Parathyroid adenoma (tissue), 2 donors: ENCODE results near the gene PAK4.

ENCODE experiments used
- H2AFZ ChIP-seq: fragments of 300-600 bp; sonication (generic); one replicate; pipeline ENCODE4 v1.7.0; 2017; ENCODE audit warnings: antibody characterized with exemption, mild to moderate bottlenecking
- H3K27ac ChIP-seq: fragments of 300-600 bp; sonication (generic); one replicate; pipeline ENCODE4 v1.7.0; 2017
- H3K27me3 ChIP-seq: fragments of 300-600 bp; sonication (generic); one replicate; pipeline ENCODE4 v1.7.0; 2017; ENCODE audit warnings: low read length; ENCODE audit not compliant: control insufficient read depth, insufficient read depth
- H3K36me3 ChIP-seq: fragments of 300-600 bp; sonication (generic); one replicate; pipeline ENCODE4 v1.7.0; 2017; ENCODE audit warnings: low read length; ENCODE audit not compliant: control insufficient read depth, insufficient read depth
- H3K4me1 ChIP-seq: fragments of 300-600 bp; sonication (generic); one replicate; pipeline ENCODE4 v1.7.0; 2017; ENCODE audit warnings: control low read depth
- H3K4me2 ChIP-seq: fragments of 300-600 bp; sonication (generic); one replicate; pipeline ENCODE4 v1.7.0; 2017; ENCODE audit warnings: low read length
- H3K4me3 ChIP-seq: fragments of 300-600 bp; sonication (generic); one replicate; pipeline ENCODE4 v1.7.0; 2017; ENCODE audit warnings: low read depth, low read length
- H3K79me2 ChIP-seq: fragments of 300-600 bp; sonication (generic); one replicate; pipeline ENCODE4 v1.7.0; 2017; ENCODE audit warnings: control low read depth
- H3K9ac ChIP-seq: fragments of 300-600 bp; sonication (generic); one replicate; pipeline ENCODE4 v1.7.0; 2017; ENCODE audit warnings: mild to moderate bottlenecking
- H3K9me3 ChIP-seq: fragments of 300-600 bp; sonication (generic); one replicate; pipeline ENCODE4 v1.7.0; 2017; ENCODE audit warnings: low read length; ENCODE audit not compliant: control insufficient read depth
- TF ChIP-seq, protein P1 (sequence below): fragments of 300-600 bp; sonication (generic); IDR thresholded peaks from one replicate; pipeline ENCODE4 v1.7.0; 2017; ENCODE audit warnings: antibody characterized with exemption, mild to moderate bottlenecking
- donor health status: primary hyperparathyroidism.

Gene PAK4

DNA sequence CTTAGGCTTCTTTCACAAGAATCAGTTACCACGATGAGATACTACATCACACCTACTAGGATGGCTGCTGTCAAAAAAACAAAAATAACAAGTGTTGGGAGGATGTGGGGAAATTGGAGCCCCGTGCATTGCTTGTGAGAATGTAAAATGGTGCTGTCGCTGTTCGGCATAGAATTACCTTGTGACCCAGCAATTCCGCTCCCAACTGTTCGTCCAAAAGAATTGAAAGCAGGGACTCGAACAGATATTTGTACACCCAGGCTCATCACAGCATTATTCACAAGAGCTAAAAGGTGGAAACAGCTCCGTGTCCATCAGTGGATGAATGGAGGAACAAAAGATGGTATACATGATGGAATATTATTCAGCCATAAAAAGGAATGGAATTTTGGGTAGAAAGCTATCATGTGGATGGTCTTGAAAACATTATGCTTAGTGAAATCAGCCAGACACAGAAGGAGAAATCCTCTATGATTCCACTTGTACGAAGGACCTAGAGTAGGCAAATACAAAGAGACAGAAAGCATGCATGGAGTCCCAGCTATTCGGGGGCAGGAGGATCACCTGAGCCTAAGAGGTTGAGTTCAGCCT lies 23.4 kb downstream of the PAK4 start:
- TF ChIP-seq, protein P1, sequence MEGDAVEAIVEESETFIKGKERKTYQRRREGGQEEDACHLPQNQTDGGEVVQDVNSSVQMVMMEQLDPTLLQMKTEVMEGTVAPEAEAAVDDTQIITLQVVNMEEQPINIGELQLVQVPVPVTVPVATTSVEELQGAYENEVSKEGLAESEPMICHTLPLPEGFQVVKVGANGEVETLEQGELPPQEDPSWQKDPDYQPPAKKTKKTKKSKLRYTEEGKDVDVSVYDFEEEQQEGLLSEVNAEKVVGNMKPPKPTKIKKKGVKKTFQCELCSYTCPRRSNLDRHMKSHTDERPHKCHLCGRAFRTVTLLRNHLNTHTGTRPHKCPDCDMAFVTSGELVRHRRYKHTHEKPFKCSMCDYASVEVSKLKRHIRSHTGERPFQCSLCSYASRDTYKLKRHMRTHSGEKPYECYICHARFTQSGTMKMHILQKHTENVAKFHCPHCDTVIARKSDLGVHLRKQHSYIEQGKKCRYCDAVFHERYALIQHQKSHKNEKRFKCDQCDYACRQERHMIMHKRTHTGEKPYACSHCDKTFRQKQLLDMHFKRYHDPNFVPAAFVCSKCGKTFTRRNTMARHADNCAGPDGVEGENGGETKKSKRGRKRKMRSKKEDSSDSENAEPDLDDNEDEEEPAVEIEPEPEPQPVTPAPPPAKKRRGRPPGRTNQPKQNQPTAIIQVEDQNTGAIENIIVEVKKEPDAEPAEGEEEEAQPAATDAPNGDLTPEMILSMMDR, result no peak
- Histone ChIP-seq H3K9me3 (no peaks in the 10 kb centered on the region), H3K79me2 (peaks cover 53% of the 10 kb centered on the region), H3K4me1 (peaks cover 45% of the 10 kb centered on the region), H3K27me3 (no peaks in the 10 kb centered on the region), H2AFZ (no peak overlapping the region), H3K27ac (no peak overlapping the region), H3K36me3 (no peaks in the 10 kb centered on the region), H3K4me3 (no peak overlapping the region), H3K9ac (no peak overlapping the region), H3K4me2 (no peak overlapping the region)

DNA sequence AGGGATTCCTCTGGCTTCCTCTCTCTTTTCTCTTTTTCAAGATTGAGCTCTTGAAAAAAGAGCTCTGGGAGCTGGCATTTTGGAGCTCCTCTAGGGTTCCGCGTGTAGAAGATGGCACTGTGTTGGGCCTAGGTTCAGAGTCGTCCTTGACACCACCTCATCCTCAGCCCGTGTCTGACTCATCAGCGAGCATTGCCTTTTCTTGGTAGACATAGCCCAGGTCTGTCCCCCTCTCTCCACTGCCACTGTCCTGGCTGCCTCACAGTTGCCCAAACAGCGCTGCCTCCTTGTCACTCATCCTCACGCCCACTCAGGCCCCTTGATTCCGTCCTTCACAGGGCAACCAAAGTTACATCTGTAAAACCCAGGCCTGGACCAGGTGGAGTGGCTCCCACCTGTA lies 24.6 kb downstream of the PAK4 start:
- Histone ChIP-seq H3K79me2 (peaks cover 57% of the 10 kb centered on the region), H3K9ac (no peak overlapping the region), H3K4me2 (no peak overlapping the region), H3K36me3 (no peaks in the 10 kb centered on the region), H3K4me3 (no peak overlapping the region), H3K4me1 (peaks cover 45% of the 10 kb centered on the region), H3K9me3 (no peaks in the 10 kb centered on the region), H2AFZ (no peak overlapping the region), H3K27ac (no peak overlapping the region), H3K27me3 (no peaks in the 10 kb centered on the region)
- TF ChIP-seq, protein P1, result no peak

DNA sequence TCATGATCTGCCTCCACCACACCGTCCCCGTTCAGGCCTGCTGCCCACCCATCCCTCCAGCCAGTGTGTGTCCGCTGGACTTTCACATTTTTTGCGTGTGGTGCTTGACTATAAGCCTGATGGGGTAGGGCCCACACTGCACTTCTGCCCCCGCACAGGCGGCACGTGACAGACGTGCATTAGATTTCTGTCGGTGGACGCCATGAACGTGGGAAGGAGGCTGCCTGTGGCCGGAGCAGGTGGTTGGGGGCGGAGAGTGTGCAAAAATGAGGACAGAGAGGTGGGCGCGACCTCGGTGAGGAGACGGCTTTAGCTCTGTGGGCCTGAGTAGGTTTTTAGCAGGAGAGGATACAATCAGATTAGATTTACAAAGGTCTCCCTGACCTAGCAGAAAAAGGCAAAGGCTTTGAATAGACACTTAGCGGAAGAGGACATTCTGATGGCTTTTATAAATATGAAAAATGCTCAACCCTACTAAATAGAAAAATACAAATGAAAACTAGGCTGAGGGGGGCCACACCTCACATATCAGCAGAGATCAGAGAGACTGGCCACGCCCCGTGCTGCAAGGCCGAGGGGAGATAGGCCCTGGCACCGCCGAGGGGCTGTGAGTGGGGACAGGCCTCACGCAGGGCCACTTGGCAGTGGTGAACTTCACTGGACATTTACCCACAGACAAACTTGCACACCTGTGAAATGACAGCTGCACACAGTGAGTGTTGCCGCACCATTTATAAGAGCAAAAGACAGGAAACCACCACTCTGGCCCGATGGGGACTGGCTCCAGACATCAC lies 25.4 kb downstream of the PAK4 start:
- H3K4me2 ChIP-seq, result no peak overlapping the region
- TF ChIP-seq, protein P1, result no peak
- no peak overlapping the region for H3K4me3 ChIP-seq
- no peaks in the 10 kb centered on the region for H3K9me3 ChIP-seq
- no peak overlapping the region for H3K27ac ChIP-seq
- no peak overlapping the region for H2AFZ ChIP-seq
- no peaks in the 10 kb centered on the region for H3K27me3 ChIP-seq
- H3K9ac ChIP-seq, result no peak overlapping the region
- H3K79me2 ChIP-seq, result peaks cover 63% of the 10 kb centered on the region
- no peaks in the 10 kb centered on the region for H3K36me3 ChIP-seq
- peaks cover 46% of the 10 kb centered on the region for H3K4me1 ChIP-seq

DNA sequence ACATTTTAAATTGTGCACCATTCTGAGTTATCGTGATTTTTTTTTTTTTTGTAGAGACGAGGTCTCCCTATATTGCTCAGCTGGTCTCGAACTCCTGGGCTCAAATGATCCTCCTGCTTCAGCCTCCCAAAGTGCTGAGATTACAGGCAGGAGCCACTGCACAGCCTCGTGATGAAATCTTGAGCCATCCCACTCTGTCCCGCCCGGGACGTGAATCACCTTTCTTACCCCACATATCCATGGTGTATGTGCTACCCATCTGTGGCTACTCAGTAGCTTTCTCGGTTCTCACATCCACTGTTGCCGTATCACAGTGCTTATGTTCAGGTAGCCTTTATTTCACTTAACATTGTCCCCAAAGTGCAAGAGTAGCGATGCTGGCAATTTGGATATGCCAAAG lies 26.5 kb downstream of the PAK4 start:
- Histone ChIP-seq H3K4me3 (no peak overlapping the region), H2AFZ (no peak overlapping the region), H3K4me1 (peaks cover 44% of the 10 kb centered on the region), H3K9ac (no peak overlapping the region), H3K27ac (no peak overlapping the region), H3K36me3 (no peaks in the 10 kb centered on the region), H3K9me3 (no peaks in the 10 kb centered on the region), H3K4me2 (no peak overlapping the region), H3K79me2 (peaks cover 70% of the 10 kb centered on the region), H3K27me3 (no peaks in the 10 kb centered on the region)
- TF ChIP-seq, protein P1, result no peak
